HG03159 (cell line): ENCODE results near the gene CREB3L2.
"Not testable (repeated sequence)": the region's sequence is repeated elsewhere in the genome, so short reads cannot be mapped to it uniquely, and the experiment has no call there.

Source experiments
- ATAC-seq: cut with Tn5 transposase; IDR thresholded peaks from one replicate; pipeline ENCODE4 v1.9.1; 2021; ENCODE audit warnings: mild to moderate bottlenecking, moderate library complexity; ENCODE audit not compliant: unreplicated experiment

The CREB3L2 gene

DNA sequence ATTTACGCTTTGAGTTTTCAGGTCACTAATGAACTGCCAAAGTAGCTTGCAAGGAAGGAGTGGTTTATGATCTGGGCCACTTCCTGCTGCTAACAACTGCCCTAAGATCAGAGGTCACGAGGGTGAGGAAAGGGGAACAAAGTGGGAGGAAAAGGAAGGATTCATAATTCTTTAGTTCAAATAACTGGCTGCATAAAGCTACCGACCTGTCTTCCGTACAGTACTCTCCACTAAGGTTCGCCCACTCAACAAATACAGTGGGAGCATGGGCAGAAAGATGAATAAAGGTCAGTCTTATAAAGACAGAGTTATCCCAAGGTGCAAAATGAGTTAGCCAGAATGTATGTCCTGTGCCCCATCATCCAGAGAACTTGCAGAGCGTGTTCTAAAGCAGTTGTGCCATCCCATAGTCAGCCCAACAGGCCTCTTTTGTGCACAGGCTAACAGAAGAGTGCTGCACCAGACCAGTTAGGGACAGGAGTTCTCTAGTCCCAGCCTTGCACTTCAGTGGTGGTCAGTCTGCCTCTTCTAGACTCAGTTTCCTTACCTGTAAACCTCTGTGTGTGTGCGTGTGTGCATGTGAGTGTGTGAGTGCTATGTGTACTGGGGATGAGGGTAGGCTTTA lies 65.9 kb downstream of the CREB3L2 start:
- ATAC-seq, result peak; percentile 36

DNA sequence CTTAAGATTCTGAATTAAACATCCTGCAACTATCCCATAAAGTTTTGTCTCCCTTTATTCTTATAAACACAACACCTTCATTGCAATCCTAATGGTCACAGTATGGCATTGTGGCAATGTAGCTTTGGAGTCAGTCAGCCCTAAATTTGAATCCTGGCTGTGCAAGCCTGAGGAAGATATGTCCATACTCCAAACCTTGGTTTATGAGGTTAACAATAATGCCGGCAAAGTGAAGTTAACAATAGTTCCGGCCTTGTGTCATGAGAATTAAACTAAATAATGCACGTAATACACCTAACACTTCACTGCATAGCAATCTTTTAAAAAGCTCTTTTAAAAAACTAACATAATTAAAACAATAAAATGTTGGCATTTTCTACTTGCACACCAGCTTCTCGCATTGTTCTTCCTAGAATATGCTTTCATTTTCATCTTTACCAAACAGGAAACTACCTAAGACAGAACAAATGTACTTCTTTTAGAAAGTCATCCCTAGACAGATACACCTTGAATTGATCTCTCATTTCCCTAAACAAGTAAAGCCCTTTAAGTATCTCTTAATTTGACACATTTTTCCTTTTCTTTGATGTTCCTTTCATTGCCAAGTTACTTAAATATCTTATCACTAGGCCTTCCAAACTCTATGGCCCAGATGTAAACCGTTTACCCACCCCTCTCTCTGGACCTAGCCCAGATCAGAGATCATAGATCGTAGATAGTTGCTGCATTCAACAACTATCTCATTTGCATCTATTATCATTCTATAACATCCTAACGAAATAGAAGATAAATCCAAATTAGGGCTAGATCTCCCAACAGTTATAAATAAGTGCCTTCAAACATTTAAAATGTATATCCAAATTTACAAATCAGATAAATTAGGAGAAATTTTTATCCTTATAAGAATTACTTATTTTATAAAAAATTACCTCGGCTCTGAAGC lies 66.7 kb downstream of the CREB3L2 start:
- peak; percentile 83 for ATAC-seq

DNA sequence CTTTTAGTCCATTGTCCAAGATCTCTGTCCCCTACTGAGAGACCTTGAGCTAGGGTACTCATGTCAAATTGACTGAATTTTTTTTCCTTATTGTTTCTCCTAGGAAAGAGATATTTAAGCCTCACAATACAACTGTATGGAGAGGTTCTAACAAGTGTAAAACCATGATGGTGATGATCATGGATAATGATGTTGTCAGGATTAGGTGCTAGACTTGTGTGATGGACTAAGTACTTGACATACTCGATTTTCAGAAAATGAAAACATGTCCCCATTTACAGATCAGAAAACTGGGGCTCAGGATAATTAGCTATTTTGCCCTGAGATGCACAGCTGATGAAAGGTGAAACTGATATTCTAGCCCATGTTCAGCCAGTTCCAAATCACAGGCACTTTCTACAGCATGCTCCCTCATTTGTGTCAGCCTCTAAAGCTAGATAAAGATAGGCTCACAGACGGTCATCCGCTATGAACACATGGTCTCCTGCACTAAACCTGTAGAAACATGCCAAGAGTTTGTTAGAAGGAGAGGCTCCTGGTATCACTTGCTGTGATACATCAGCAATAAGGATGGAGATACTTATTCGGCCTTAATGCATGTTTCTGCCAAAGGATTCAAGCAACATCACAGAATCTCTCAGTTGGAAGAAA lies 67.6 kb downstream of the CREB3L2 start:
- ATAC-seq, result no peak

DNA sequence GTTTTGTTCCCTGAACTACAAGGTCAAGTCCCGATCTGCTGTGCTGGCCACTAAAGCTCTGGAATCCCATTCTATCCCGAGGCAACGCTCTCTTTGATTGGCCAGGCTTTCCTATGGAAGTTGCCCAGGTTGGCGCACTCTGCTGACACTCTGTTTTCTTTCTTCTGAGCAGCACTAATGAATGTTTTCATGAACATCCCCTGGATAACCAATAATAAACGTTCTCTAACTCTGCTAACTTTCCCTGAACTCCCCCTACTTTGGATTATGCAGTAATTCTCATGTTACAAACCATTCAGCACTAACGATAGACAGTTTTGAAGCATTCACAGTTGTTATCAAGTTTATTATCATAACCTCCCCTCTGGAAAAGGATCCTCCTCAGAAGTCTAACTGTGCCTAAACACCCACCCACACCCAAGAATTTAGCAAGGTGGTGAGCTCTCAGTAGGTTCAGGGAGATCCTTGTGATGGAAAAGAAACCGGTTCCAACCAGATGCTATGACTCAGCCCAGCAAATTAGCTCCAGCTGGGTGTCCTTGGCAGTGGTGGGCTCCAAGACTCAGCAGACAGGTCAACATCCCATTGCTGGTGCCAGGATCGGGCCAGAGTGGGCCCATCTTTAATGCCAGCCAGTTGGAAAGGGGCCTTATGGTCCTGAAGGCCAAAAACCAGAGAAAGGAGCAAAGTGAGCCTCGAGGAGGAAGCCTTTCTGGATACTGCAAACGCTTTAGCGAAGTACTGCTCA lies 68.4 kb downstream of the CREB3L2 start:
- ATAC-seq, result no peak

DNA sequence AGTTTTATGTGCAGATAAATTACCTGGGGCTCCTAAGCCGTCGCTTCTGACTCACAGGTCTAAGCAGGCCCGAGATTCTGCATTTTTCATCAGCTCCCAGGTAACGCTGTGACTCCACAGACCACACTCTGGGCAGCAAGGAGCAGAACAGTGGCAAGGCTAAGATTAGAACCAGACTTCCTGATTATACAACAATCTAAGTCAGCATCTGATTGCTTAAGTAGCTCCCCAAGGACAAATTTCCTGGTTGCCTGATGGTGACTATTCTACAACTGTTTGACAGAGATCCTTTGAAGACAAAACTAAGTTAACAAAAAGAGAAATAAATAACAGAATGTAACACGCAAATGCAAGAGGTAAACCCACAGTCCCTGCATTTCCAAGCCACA lies 69.0 kb downstream of the CREB3L2 start:
- ATAC-seq, result no peak

DNA sequence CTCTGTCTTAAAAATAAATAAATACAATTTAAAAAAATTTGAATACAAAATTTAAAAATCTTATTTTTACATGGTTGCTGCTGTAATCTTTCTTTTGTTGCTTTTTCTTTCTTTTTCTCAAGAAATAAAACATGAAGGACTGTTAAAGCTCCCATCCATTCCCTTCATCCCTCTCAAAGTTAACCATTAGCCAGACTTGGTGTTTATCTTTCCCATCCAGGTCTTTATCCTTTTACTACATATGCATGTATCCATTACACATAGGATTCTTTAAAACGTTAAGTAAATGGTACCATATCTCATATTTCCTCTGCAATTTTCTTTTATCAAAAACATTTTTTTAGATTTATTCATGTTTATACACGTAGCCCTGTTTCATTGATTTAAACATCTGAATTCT lies 70.1 kb downstream of the CREB3L2 start:
- ATAC-seq, result no peak

DNA sequence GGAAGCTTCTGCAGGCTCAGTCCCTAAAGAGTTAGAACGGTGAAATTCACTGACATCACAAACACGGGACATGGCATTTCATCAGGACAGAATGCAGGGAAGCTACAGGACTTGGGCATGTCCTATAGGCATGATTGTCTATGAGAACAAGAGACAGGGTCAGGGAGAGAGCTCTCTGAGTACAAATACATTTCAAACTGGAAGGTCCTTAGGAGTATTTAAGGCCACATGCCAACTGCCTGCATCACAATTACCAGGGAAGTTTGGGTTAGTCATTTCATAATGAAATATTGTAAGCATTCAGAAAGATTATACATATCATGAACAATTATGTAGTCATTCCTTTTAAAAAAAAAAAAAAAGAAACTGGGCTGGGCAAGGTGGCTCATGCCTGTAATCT lies 71.3 kb downstream of the CREB3L2 start:
- no peak for ATAC-seq

DNA sequence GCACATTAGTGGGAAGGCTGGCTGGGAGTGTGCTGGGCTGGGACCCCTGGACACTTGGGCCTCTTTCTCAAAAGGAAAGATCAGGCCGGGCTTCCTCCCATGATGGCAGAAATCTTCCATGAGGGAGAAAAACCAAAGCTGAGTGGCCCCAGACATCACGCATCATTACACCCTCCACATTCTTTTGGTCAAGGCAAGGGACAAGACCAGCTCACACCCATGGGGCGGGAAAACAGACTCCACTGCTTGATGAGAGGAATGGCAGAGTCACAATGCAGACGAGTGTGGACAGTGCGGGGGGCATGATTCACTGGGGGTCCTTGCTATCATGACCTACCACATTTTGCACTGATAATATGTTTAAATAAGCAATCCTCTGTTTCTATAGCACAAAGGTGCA lies 73.3 kb downstream of the CREB3L2 start:
- no peak for ATAC-seq

DNA sequence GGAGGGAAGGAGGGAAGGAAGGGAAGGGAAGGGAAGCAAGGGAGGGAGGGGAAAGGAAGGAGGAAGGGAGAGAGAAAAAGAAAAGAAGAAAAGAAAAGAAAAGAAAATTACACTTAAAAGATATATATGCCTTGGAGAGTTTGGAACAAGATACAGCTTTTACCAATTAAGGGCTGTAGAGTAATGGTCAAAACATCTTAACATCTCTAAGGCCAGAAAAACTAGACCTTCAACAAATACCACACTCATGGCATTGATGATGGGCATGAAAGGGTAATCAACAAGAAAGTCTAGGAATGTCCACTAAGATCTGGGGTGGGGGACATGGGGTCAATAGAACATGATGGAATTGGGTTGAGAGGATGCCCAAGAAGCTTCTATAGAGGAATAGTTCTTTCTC lies 74.5 kb downstream of the CREB3L2 start:
- ATAC-seq, result no peak

DNA sequence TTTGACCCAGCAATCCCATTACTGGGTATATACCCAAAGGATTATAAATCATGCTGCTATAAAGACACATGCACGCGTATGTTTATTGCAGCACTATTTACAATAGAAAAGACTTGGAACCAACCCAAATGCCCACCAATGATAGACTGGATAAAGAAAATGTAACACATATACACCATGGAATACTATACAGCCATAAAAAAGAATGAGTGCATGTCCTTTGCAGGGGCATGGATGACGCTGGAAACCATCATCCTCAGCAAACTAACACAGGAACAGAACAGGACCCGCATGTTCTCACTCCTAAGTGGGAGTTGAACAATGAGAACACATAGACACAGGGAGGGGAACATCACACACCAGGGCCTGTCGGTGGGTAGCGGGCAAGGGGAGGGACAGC lies 75.7 kb downstream of the CREB3L2 start:
- ATAC-seq, result not testable (repeated sequence)

DNA sequence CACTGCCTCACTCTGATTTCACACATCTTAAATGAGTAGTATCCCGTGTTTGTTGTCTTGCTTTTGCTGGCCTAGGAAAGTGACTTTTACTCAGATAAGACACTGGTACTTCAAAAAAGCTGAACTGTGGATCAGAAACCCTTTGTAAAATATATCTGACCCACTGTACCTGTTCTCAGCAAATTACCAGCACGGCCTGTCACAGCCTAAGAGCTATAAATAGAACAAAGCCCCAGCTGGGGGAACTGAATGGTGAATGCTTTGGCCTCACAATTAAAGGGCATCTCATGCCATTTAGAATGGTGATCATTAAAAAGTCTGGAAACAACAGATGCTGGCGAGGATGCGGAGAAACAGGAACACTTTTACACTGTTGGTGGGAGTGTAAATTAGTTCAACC lies 76.1 kb downstream of the CREB3L2 start:
- no peak for ATAC-seq

DNA sequence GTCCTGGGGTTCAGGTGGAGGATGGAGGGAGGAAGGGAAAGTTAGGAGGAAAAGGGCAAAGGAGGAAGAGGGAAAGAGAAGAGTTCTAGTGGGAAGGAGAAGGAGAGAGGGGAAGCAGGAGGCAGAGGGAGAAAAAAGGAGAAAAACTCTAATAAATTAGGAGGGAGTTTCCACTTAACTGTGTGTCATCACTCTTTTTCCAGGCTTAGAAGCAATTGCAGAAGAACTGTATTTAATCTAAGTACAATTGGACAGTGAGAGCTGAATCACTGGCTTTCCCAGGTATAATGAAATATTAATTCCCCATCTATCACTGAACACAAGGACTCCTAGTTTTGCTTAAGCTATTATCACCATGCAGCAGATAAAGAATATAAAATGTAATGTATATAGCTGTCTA lies 76.8 kb downstream of the CREB3L2 start:
- ATAC-seq, result no peak

DNA sequence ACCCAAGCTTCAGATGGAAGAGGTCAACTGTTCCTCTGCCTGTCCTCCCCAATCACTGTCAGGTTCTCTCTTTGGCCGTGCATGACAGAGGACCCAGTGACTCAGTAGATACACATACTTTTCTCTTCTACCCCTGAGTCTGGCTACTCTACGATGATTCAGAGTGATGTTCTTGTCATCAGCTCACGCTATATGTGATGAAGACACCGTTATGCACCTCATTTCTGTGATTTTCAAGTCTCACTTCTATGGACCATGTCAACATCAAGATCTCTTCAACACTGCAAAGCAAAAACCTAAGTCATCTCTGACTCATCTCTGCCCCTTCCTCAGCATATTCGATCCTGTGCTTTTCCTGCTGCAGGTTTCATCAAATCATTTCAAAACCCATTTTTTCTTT lies 78.5 kb downstream of the CREB3L2 start:
- no peak for ATAC-seq

DNA sequence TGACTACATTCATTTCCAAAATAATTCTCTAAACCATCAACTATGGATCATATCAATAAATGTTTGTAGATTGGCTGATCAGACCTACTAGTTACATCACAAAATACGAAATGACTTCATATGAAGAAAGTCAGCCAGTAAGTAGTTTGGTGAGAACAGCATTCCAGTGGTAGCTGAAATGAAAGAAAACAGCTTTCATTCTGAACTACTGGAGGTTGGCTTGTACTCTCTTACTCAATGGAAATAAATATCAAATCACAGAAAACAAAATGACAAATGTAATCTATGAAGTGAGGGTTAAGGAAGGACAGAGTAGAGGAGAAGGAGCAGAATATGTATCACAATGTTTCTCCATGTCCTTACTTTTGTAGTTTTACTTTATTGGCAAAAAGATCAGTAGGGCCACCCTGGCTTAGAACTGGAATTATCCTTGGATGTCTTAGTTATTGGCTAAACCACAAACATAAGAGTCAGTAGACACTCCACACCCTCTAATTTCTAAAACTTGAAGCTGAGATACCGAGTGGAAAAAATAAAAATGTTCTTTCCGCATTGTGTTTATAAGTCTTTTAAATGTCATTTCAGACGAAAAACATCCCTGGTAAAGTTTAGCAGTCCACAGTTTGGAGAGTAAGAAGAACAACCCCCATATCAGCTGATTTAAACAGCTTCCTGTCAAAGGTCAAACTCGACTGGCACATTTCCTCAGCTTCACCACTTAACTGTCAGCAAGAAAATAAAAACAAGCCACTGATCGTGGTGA lies 81.1 kb downstream of the CREB3L2 start:
- ATAC-seq, result no peak

DNA sequence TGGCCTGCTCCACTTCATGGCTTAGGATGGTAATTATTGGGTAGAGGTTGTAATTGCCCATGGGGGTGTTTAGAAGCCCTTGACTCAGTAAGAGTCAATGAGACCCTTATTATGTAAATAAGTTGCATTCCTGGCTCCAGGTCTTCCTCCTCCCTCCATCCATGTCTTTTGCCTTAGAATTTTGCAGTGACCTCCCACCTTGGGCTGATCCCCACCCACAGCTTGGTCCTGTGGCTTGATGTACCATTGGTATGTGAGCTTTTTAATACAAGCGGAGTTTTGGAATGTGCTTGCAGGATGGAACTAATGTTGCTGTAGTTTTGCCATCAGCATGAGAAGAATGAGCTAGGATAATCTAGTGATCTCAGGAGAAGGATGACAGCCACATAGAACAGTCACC lies 81.9 kb downstream of the CREB3L2 start:
- ATAC-seq, result no peak

DNA sequence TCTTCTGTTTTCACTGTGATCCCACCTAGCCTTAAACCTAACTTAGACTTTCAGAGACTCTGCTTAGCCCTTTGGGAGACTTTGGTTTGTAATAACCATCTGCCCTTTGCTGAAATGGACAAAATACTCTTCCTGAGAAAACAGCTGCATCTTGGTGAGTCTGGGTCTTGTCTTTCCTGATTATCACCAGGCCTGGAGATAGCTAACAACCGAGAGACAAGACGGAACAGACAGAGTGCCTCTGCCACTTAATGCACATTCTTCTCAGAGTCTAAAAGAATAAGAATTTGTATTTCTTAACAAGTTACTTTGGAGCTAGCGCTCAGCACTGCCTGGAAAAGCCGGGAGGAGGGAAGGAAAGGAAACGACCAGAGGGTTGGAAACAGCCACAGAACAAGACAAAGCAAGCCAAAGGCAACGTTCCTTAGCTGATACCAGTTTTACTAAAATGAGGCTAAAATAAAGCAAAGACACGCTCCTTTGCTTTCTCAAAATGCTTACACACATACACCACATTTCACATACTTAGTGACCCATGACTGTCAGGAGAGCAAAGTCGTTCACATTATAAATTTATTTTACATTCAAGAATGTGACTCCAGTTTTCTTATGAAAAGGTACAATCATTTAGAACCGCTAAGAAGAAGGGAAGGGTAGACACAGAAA lies 84.8 kb downstream of the CREB3L2 start:
- ATAC-seq, result no peak

DNA sequence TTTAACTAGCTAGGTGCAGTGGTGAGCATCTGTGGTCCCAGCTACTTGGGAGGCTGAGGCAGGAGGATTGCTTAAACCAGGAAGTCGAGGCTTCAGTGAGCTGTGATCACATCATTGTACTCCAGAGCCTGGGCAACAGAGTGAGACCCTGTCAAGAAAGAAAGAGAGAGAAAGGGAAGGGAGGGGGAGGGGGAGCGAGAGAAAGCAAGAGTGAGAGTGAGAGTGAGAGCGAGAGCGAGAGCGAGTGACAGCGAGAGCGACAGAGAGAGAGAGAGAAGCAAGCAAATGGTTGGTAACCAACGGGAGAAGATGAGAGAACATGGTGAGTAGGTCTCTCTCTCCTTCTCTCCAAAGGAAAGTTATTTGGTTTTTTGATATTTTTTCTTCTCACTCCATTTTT lies 85.3 kb downstream of the CREB3L2 start:
- no peak for ATAC-seq

DNA sequence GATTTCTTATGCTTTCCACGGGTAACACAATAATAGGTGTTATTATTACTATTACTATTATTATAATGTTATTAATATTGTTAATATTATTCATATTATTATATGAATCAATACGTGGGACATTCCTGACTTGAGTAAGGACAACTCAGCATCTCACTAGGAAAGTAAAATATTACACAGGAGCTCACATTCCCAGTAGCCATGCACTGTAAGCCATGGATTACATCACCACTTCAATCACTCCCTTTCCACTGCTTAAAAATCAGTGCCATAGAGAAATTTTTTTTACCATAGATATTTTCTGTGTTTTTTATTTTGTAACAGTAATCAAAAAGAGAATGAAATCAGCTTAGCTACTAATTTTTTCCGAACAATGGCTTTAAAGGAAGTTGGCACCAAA lies 86.6 kb downstream of the CREB3L2 start:
- no peak for ATAC-seq

DNA sequence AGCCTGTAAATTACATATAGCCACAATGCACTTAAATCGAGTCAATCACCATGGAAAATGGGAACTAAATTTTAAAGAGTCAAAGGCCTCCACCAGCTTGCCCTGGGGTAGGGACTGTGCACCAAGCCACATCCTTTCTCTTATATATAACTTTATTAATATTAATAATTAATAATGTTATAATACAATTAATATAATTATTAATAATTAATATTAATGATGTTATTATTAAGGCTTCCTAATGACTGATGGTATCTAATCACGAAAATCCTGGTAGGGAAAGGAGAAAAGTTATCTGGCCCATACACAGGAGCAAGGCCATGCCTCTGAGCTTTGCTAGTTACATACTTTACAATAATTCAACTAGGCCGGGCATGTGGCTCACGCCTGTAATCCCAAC lies 87.9 kb downstream of the CREB3L2 start:
- ATAC-seq, result no peak

DNA sequence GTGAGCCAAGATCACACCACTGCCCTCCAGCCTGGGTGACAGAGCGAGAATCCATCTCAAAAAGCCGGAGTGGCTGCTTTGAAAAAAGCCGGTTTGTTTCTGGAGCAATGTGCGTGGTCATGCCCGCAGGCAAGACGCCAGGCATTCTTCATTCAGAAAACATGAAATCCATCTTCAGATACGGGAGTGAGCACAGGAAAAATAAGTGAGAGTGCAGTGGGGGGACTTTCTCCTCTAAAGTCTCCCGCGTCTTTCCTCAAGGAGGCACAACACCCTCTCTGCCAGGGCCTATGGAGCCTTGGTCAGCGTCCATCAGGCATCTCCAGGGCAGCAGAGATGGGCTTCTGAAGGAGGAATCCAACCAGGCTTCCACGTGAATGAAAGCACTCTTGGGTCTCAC lies 92.8 kb downstream of the CREB3L2 start:
- no peak for ATAC-seq
